Suppressor macrophage treated with lipopolysaccharide for 1 hour (primary cell): ENCODE measurements around the gene C5orf15.
"Not testable (repeated sequence)": the region's sequence is repeated elsewhere in the genome, so short reads cannot be mapped to it uniquely, and the experiment has no call there.

Experiments used
- DNase-seq, 3 donors: peaks; one replicate each; pipeline ENCODE4 v3.0.0-alpha.2; 2020 to 2022

C5orf15 gene

GRCh38 chr5:133962131-133962530, 6.3 kb downstream of the C5orf15 start:
- DNase-seq, result no peak

DNA sequence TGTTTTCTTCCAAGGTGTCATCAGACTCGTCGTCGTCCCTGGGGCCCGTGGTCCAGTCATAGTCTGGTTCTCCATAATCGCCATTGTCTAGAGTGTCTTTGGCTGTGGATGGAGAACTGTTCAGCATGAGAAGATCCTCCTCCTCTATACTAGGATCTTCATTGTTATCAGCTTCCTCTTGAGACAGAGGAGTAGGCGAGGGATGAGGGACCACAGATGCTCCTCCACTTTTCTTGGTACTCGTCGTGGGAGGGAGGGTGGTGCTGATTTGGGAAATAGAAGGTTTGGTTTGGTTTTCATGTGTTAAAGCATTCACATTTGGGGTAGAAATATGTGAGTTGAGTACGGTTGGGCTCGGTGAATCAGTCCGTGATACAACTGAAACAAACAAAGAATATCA, 8.8 kb downstream of the C5orf15 start:
- no peak for DNase-seq

- DNase-seq, result no peak
Measured at GRCh38 chr5:133957591-133957990, 10.8 kb downstream of the C5orf15 start.

GRCh38 chr5:133957080-133957479, 11.3 kb downstream of the C5orf15 start:
- no peak for DNase-seq

GRCh38 chr5:133956196-133956595, 12.2 kb downstream of the C5orf15 start:
- DNase-seq, result not testable (repeated sequence)

- DNase-seq, result no peak
Measured at GRCh38 chr5:133953568-133954145, 14.8 kb downstream of the C5orf15 start.

DNA sequence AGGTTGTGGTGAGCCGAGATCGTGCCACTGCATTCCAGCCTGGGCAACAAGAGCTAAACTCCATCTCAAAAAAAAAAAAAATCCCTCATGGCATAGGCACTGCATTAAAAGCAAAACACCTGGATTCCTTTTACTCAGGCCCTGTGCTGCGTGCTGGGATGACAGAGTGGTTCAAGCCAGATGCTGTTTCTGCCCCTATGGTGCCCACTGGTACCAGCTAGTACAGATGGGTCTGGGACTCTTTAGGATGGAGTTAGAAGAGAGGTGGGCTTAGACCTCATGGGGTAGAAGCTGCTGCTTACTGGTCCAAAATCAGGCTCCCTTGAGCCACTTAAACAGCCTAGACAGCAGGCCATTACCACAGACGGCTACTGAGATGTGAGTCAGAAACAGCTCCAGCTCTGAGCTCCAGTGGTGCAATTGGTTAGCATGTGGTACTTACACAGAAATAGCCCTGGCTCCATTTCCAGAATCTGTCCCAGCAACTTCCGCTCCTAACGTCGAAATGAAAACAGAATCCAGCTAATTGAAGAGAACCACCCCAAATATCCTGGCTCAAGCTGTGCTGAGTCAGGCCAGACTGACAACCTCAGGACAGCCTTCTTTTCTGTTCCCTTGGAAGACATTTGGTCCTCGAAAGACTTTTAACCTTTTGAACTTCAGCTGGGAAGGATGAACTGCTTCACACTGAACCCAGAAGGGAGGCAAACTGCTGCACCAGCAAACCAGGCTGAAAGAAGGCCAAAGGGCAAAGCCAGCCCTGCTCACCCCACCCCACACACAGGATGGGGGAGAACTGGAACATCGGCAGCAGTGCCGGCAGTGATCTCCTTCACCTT, 15.5 kb downstream of the C5orf15 start:
- peak in 1 of 3 donors; percentile 53 for DNase-seq

DNA sequence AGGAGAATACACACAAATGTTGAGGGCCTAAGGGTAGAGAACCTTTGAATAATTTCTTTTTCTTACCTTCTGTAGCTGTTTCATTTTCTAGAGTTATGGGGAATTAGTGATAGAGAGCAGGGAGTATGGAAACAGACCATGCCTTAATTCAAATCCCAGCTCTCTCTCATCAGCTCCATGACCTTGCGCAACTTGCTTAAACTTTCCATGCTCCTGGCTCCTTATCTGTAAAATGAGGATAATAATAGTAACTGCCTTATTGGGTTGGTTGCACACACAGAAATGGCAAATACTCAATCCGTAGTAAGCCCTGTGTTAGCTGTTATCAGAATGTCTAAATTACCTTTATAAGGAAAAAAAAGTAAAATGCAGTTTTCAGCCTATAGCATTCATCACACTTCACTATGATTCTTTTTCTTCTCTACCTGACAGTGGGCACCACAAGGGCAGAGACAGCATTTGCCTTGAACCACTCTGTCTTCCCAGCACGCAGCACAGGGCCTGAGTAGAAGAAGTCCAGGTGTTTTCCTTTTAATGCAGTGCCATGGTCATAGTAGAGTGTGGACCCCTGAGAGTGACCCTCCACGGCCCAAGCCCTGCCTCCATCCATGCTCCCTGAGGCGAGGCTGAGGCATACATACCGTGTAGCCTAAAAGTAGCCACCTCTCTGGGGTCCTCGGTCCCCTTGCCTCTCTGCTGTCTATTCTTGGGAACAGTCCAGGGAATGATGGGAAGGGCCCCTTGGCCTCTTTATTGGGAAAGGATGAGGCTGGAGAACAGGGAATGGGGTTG, 17.4 kb downstream of the C5orf15 start:
- no peak for DNase-seq

DNA sequence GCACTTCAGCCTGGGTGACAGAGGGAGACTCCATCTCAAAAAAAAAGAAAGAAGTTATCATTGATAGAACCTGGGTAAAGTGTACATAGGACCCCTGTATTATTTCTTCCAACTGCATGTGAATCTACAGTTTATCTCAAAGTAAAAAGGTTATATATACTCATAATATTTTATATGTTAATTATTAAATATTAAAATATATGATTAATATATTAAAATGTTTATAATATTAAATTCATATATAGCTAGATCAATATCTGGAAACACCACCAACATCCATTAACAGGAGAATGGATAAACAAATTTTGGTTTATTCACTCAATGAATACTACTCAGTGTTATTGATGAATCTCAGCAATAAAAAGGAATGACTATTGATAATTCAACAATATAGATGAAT, 19.7 kb downstream of the C5orf15 start:
- DNase-seq, result no peak

GRCh38 chr5:133947431-133947841, 21.0 kb downstream of the C5orf15 start:
- no peak for DNase-seq

DNA sequence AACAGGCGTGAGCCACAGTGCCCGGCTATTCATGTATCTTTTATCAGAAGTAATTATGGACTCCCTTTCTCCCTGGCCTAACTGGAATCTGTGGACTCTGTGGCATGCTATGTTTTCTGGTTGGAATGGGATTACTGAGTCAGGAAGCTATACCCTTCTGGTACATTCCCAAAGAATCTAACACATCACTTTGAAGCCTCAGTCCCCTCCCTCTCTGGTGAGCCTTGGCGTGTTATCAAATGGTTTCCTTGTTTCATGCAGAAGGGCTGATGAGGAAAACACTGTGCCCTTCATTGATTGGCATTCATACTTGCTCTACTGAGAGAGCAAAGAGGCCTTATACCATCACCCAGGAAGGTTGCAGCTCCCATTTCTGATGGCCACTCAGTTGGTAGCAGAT, 22.9 kb downstream of the C5orf15 start:
- DNase-seq, result no peak

DNA sequence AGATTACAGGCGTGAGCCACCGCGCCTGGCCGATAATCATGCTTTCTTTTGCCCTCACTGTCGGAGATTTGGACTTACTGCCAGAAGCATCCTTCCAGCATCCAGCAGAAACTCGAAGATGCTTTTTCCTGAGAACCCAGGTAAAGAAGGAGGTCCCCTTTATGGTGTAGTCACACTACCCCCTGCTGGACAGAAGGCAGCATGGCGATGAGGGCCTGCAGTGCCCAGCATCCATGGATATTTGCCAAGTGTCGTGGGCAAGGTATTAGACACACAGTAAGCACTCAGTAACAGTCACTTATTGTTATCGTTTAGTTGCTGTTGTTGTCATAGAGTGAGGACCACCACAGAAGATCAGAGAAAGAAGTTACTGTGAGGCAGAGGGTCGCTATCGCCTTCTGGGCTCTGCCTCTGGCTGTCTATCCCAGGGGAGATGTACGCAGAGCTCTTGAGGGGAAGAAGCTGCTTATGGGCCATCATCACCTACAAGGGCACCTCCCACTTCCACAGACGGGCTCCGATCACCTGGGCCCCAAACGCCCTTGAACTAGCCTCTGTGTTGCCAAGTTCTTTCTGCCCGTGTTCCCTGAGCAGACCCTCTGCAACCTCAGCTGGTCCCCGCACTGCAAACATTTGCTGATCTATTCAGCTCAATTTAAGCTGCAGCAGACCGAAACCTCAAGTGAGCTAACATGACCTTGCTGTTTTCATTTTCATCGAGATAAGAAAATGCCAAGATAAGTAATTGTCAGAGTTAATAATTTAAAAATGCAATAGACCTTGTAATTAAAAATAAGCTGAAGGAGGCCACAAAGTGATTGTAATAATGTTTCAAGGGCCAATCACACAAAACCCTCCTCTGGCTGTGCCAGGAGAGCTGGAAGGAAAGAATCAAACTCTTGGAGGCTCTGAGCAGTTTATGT, 23.9 kb downstream of the C5orf15 start:
- DNase-seq, result peak; percentile 66 to 79 (median 77)

DNA sequence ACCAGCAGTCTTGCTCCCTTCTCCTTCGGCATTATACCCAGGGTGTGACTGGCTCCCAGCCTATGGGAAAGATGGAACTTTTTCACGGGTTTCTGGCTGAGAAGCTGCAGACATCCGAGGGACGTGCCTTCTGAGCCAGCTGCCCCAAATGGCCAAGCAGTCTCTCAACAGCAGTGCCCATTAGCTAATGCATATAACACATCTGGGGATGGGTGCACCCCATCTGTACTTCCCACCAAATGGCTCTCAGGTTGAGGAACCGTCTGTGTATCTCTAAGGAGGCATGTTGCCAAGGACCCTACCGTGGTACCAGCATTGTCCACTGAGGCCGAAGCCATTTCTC, 25.0 kb downstream of the C5orf15 start:
- DNase-seq, result no peak

- no peak for DNase-seq
Measured at GRCh38 chr5:133942614-133943474, 25.6 kb downstream of the C5orf15 start.

DNA sequence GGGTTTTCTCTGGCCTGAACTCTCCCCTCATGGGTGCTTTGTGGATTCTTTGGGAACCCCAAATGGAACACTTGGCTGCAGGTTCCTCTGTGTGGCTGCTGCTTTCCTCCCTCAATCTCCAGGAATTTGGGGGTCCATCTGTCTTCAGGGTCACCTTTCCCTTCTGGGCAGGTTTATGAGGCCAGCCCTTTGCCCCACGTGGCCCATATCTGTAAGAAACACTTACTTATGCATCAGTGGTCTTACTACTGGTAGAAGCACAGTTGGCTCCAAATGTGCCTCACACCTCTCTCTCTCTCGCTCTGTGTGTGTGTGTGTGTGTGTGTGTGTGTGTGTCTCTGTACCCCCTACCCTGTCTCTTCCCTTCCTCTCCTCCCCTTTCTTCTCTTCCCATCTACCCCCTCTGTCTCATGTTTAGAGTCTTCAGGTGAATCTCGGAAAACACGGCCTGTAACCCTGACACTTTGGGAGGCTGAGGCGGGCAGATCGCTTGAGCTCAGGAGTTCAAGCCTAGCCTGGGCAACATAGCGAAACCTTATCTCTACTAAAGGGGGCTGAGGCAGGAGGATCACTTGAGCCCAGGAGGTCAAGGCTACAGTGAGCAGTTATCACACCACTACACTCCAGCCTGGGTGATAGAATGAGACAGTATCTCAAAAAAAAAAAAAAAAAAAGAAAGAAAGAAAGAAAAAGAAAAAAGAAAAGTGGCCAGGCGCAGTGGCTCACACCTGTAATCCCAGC, 26.8 kb downstream of the C5orf15 start:
- DNase-seq, result no peak

- no peak for DNase-seq
Measured at GRCh38 chr5:133939668-133940067, 28.8 kb downstream of the C5orf15 start.

DNA sequence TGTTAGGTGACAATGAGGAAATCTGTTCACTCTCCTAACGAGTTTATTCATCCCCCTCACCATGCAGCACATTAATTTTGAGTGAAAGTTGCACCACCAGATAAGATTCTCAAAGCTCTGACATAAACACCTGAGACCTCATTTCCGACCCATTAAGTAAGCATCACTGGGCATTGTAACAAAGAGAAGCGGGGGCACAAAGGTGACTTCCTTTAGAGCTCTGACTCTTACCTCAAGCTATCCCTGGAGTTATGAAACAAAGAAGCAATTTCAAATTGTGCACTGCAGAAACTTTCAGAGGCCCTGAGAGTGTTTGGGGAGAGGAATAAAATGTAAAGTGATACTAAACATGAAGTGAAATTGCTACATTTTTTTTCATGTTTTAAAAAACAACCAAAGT, 29.5 kb downstream of the C5orf15 start:
- DNase-seq, result no peak

DNA sequence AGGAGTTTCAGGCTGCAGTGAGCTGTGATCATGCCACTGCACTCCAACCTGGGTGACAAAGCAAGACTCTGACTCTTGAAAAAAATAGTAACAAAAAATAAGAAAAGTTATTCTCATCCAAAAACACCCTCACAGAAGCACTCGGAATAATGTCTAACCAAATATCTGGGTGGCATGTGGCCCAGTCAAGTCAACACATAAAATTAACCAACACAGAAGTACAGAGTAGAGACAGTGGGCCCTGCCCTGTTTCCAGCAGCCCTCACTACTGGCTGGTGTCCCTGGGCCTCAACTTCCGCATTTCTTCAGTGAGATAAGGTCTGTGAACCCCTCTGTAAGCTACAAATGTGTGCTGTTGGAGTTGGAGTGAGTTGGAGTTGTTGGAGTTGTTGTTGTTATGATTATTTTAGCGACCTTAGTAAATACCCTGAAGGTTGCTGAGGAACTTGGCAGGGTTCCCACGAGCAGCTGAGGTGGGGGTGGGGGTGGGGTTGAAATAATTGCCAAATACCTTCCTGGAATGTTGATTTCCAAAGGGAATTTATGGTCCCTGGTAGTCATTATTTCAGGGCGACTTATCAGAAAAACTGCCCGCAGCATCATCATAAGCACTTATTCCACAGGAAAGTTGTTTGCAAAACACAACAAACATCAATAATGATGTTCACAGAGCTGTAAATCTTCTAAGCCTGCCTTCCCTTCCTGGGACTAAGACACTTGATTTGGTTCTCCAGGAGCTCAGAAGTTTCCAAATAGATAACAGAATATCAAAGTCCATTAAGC, 30.2 kb downstream of the C5orf15 start:
- no peak for DNase-seq

GRCh38 chr5:133937628-133938027, 30.8 kb downstream of the C5orf15 start:
- DNase-seq, result not testable (repeated sequence)

- DNase-seq, result no peak
Measured at GRCh38 chr5:133936651-133937015, 31.8 kb downstream of the C5orf15 start.
